ENCODE measurements around the gene GALNTL6.

GRCh38 chr4:173051232-173051631 is 1238.0 kb downstream of the GALNTL6 start:
- TF ChIP-seq CTCF (IDR thresholded peaks at IDR 0.05), result no peak
- TF ChIP-seq POLR2A (IDR thresholded peaks at IDR 0.05), result no peak

All from testis (tissue), 2 donors.